ENCODE data around the gene RBM15B.

Gene RBM15B

DNA sequence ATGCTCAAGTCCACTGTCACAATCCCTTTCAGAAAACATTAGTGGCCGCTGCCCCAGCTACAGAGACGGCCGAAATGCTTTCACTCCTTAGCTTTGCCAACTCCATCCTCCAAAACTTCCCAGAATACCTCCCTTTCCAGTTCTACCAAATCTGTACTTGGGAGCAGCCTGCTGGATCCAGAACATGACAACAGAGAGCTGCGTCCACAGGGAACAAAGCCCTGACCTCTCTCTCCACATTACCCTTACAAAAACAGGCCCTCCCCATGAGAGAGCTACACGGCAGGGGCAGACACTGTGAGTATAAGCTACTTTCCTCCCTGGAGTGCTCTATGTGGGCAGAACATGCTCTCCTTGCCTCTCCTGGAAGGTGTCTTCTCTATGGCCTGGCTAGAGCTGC, 6.3 kb downstream of the RBM15B start:
- TF ChIP-seq, protein P1, sequence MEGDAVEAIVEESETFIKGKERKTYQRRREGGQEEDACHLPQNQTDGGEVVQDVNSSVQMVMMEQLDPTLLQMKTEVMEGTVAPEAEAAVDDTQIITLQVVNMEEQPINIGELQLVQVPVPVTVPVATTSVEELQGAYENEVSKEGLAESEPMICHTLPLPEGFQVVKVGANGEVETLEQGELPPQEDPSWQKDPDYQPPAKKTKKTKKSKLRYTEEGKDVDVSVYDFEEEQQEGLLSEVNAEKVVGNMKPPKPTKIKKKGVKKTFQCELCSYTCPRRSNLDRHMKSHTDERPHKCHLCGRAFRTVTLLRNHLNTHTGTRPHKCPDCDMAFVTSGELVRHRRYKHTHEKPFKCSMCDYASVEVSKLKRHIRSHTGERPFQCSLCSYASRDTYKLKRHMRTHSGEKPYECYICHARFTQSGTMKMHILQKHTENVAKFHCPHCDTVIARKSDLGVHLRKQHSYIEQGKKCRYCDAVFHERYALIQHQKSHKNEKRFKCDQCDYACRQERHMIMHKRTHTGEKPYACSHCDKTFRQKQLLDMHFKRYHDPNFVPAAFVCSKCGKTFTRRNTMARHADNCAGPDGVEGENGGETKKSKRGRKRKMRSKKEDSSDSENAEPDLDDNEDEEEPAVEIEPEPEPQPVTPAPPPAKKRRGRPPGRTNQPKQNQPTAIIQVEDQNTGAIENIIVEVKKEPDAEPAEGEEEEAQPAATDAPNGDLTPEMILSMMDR (IDR thresholded peaks at IDR 0.05; ENCODE audit: low read depth, low read length, missing control alignments) = no peak
- no peak for DNase-seq (ENCODE audit: low read depth)
- H3K4me3 ChIP-seq (ENCODE audit: low read depth, low read length) = no peak overlapping the region

DNA sequence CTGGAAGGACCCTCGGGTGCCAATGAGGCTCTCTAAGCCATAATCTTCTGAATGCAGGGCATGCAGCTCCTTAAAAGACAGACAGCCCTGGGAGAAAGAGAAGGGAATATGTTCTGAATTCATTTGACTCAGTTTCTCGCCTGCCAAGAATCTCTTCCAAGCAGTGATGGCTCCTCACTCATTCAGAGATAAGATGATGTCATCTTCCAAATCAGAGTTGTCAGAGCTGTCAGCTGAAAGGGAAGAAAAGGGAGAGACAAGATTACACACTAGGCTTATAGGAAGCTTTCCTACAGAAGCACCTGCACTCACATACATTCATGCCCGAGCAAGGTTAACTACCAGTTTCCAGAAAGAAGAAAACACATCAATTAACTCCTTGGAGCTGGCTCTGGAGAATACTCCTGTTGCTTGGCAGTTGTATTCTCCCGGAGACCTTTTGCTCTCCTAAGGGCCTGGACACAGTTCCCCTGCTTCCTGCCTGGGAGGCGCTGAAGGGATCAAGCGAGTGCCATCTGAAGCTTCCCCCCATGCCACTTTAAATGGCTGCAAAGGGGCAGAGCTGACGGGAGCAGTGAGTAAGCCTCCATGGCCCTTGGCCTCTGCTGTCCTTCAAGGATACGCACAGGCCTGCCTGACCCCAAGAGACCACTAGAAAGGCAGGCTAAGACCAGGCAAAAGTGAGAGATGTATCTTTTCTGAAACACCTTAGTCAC, 7.7 kb downstream of the RBM15B start:
- TF ChIP-seq, protein P1 (IDR thresholded peaks at IDR 0.05; ENCODE audit: low read depth, low read length, missing control alignments) = no peak
- no peak for DNase-seq (ENCODE audit: low read depth)
- H3K4me3 ChIP-seq (ENCODE audit: low read depth, low read length) = no peak overlapping the region

DNA sequence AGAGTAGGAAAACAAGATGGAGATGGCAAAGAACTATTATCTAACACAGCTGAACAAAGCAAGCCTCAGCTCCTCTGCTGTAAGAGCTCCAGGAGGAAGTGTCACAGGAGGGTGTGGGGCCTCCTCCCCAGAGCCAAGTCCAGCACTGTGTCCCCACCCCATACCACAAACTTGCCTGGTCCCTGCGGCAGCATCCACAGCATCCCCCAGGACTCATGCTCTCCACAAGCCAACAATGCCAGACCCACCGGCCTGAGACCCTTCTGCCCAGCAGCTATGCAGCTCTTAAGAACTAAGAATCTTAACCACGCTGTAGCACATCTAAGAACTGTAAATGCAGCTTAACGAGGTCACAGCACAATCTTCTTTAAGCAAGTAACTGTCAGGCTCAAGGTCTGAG, 9.1 kb downstream of the RBM15B start:
- DNase-seq (ENCODE audit: low read depth) = no peak
- H3K4me3 ChIP-seq (ENCODE audit: low read depth, low read length) = no peak overlapping the region
- TF ChIP-seq, protein P1 (IDR thresholded peaks at IDR 0.05; ENCODE audit: low read depth, low read length, missing control alignments) = no peak

DNA sequence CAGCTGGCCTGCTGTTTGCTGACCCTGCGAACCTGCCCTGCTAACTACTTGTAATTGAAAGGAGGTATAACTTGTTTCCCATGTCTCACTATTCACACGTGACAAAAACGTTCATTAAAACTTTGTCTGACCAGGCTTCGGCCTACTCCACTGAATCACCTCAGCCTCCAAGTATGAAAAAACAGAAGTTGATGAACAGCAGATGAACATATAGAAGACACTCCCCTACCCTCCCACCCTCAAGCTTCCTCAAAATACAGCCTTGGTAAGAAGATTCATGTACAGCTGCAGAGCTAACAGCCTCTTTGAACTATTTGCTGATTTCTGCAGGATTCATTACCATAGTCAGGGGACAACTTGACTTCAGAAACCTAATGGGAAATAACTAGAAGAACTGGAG, 10.7 kb downstream of the RBM15B start:
- no peak for DNase-seq (ENCODE audit: low read depth)
- no peak overlapping the region for H3K4me3 ChIP-seq (ENCODE audit: low read depth, low read length)
- TF ChIP-seq, protein P1 (IDR thresholded peaks at IDR 0.05; ENCODE audit: low read depth, low read length, missing control alignments) = no peak

DNA sequence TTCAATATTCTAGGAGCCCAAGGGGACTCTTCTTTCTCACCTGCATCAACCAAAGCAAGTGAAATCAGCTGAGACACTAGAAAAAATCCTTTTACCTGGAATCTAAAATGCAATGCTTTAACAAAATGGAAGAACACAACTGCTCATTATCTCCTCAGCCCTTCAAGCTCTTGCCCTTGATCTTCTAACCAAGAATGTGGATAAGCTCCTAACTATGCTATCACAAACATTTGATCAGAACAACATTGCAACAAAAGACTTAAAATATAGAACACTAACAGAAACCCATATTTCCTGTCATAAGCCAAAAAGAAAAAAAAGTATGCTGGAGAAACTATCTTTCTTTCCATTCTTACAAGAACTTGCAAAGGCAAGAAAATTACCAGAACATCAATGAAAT, 12.6 kb downstream of the RBM15B start:
- DNase-seq (ENCODE audit: low read depth) = no peak
- TF ChIP-seq, protein P1 (IDR thresholded peaks at IDR 0.05; ENCODE audit: low read depth, low read length, missing control alignments) = no peak
- H3K4me3 ChIP-seq (ENCODE audit: low read depth, low read length) = no peak overlapping the region

DNA sequence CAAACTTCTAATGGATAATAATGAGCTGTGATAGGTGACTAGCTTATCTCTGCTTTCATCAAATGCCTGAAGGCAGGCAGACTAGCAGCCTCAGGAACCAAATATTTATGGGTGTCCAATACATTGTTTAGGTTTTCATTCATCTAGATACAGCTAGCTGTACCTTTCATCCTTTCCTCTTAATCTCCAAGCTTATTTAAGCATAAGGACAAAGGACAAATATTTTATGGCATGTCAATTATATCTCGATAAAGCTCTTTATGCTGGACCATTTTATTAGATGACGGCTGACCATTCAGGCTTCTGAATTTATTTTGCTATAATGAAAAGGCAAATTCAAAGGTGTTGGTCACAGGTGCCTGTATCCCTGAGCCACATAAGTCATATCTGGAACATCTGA, 16.9 kb downstream of the RBM15B start:
- TF ChIP-seq, protein P1 (IDR thresholded peaks at IDR 0.05; ENCODE audit: low read depth, low read length, missing control alignments) = no peak
- no peak overlapping the region for H3K4me3 ChIP-seq (ENCODE audit: low read depth, low read length)
- no peak for DNase-seq (ENCODE audit: low read depth)

DNA sequence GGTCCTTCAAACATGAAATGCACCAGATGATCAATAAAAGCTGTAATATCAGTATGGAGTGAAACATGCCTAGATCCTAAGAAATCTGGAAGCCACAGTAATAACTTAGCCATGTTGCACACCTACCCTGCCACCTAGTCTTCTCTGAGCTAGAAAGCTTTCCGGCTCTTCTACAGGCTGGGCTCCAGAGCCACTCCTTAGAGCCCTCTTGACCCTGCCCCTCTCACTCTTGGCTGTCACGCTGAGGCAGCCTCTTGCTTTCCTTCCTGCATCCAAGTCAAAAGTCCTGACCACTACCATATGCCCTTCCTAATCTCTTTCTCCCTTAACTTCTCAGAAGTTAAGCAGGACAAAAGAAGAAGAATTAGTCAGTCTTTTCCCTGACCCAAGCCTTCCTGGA, 17.7 kb downstream of the RBM15B start:
- H3K4me3 ChIP-seq (ENCODE audit: low read depth, low read length) = no peak overlapping the region
- TF ChIP-seq, protein P1 (IDR thresholded peaks at IDR 0.05; ENCODE audit: low read depth, low read length, missing control alignments) = no peak
- DNase-seq (ENCODE audit: low read depth) = no peak
